Endothelial cell of umbilical vein (primary cell): Measurements from ENCODE around the gene CD40. TPM values are rescaled to one million over a fixed set of nuclear protein-coding genes. Genes with fewer than 3 reads are reported as not detected.

ENCODE experiments used
- BruUV-seq: library from RNA; stranded (reverse); fragments of 400-500 nt; replicated peaks from 2 replicates; lab custom pipeline; 2021; lab: Mats Ljungman, UMichigan
- CTCF ChIA-PET: fragments of 300-600, 350-600 bp; sonication (Branson Sonifier 250); formaldehyde crosslinking; loops from one replicate; lab custom pipeline; 2021; ENCODE audit warnings: antibody characterized with exemption, inconsistent platforms; lab: Charles Lee
- POLR2A ChIA-PET: fragments of 300-600, 350-600 bp; sonication (Branson Sonifier 250); formaldehyde crosslinking; loops from one replicate; lab custom pipeline; 2021; ENCODE audit warnings: antibody characterized with exemption, inconsistent platforms; lab: Charles Lee
- DNase-seq: peaks from one replicate; pipeline ENCODE4 v3.0.0-alpha.2; 2011; ENCODE audit warnings: low read depth, low spot score
- FAIRE-seq: peaks from 2 replicates; lab custom pipeline; 2011; peaks lifted over from hg19 to GRCh38; lab: Jason Lieb, UNC
- H2AFZ ChIP-seq: 2 replicates; pipeline ENCODE4 v1.6.0; 2012; ENCODE audit warnings: low read depth, low read length, control low read depth, inconsistent platforms
- H3K27ac ChIP-seq: 2 replicates; pipeline ENCODE4 v1.5.1; 2011; ENCODE audit warnings: low read depth, mild to moderate bottlenecking, control low read depth, low read length, moderate library complexity; ENCODE audit not compliant: insufficient read depth
- H3K27me3 ChIP-seq, 2 experiments: 2 replicates each; pipeline versions ENCODE4 v1.6.0 to v1.6.1; 2011; ENCODE audit warnings: low read length in 2 of 2, mixed read lengths in 1 of 2; ENCODE audit not compliant: control insufficient read depth in 2 of 2, insufficient read depth in 2 of 2
- H3K36me3 ChIP-seq, 2 experiments: 2 replicates in 1 of 2; 3 replicates in 1 of 2; pipeline ENCODE4 v1.5.1; 2011; ENCODE audit warnings: low read length in 2 of 2, mild to moderate bottlenecking in 1 of 2, moderate library complexity in 1 of 2; ENCODE audit not compliant: control insufficient read depth in 2 of 2, insufficient read depth in 2 of 2; ENCODE audit errors: extremely low read depth in 1 of 2
- H3K4me1 ChIP-seq: 3 replicates; pipeline ENCODE4 v1.5.1; 2011; ENCODE audit warnings: mild to moderate bottlenecking, low read length; ENCODE audit not compliant: control insufficient read depth, insufficient read depth; ENCODE audit errors: extremely low read depth
- H3K4me2 ChIP-seq: 2 replicates; pipeline ENCODE4 v1.6.1; 2011; ENCODE audit warnings: low read length, control low read depth, mixed read lengths; ENCODE audit not compliant: insufficient read depth
- H3K4me3 ChIP-seq, 3 experiments: fragments of 200-600 bp in 1 of 3; sonication (generic), shearing (Covaris generic) in 1 of 3; replicated peaks in 1 of 3; 2 replicates each; pipeline ENCODE4 v1.5.1; 2011 to 2016; ENCODE audit warnings: control low read depth in 3 of 3, low read length in 3 of 3, mild to moderate bottlenecking in 2 of 3, inconsistent platforms in 1 of 3, low read depth in 1 of 3, moderate library complexity in 1 of 3; ENCODE audit not compliant: insufficient read depth in 1 of 3
- H3K79me2 ChIP-seq: 2 replicates; pipeline ENCODE4 v1.6.0; 2012; ENCODE audit warnings: low read length, inconsistent platforms; ENCODE audit not compliant: control insufficient read depth, insufficient read depth
- H3K9ac ChIP-seq: replicated peaks from 2 replicates; pipeline ENCODE3; 2011; ENCODE audit warnings: low read length, control low read depth; ENCODE audit not compliant: insufficient read depth; ENCODE audit errors: extremely low read depth
- H3K9me1 ChIP-seq: replicated peaks from 3 replicates; pipeline ENCODE4 v1.6.0; 2011; ENCODE audit warnings: mild to moderate bottlenecking, low read length; ENCODE audit not compliant: control insufficient read depth, insufficient read depth; ENCODE audit errors: extremely low read depth
- H3K9me3 ChIP-seq: replicated peaks from 2 replicates; pipeline ENCODE4 v1.5.1; 2012; ENCODE audit warnings: low read length, inconsistent platforms; ENCODE audit not compliant: control insufficient read depth, insufficient read depth
- H4K20me1 ChIP-seq: replicated peaks from 2 replicates; pipeline ENCODE3; 2011; ENCODE audit warnings: mild to moderate bottlenecking, low read length; ENCODE audit not compliant: control insufficient read depth, insufficient read depth; ENCODE audit errors: extremely low read depth
- EZH2 ChIP-seq: IDR thresholded peaks from 2 replicates; pipeline ENCODE4 v1.6.1; 2012; ENCODE audit warnings: borderline replicate concordance, low read depth, mild to moderate bottlenecking, moderate library complexity, low read length, inconsistent platforms; ENCODE audit not compliant: severe bottlenecking
- FOS ChIP-seq: IDR thresholded peaks from 2 replicates; pipeline ENCODE4 v1.6.1; 2011; ENCODE audit warnings: mild to moderate bottlenecking, low read length, moderate library complexity, borderline replicate concordance; ENCODE audit not compliant: insufficient read depth
- GATA2 ChIP-seq: IDR thresholded peaks from 2 replicates; pipeline ENCODE4 v1.7.0; 2011; ENCODE audit warnings: low read depth, mild to moderate bottlenecking, moderate library complexity, mixed read lengths, low read length; ENCODE audit not compliant: insufficient read length, insufficient read depth
- JUN ChIP-seq: IDR thresholded peaks from 2 replicates; pipeline ENCODE4 v1.6.1; 2011; ENCODE audit warnings: borderline replicate concordance, low read depth; ENCODE audit not compliant: insufficient read length, insufficient read depth
- MAX ChIP-seq: IDR thresholded peaks from 2 replicates; pipeline ENCODE4 v1.6.1; 2011; ENCODE audit not compliant: insufficient read depth, insufficient read length
- MYC ChIP-seq: IDR thresholded peaks from one replicate; pipeline ENCODE4 v1.6.1; 2011; ENCODE audit warnings: mild to moderate bottlenecking, low read depth, low read length
- POLR2A ChIP-seq: IDR thresholded peaks from 2 replicates; pipeline ENCODE4 v1.6.1; 2012; ENCODE audit warnings: low read depth, mild to moderate bottlenecking, control low read depth, low read length
- POLR2AphosphoS5 ChIP-seq: IDR thresholded peaks from 2 replicates; pipeline ENCODE4 v1.6.1; 2012; ENCODE audit warnings: low read depth, mild to moderate bottlenecking, control low read depth, low read length, moderate library complexity; ENCODE audit not compliant: insufficient read depth
- dilution Hi-C: fragments of 300-500 bp; cut with MboI; formaldehyde crosslinking; loops from one replicate; pipeline ENCODE4 v1.15.0; 2019; ENCODE audit warnings: low sequenced_read_pairs; ENCODE audit not compliant: extremely low pct_ligation_motif_present
- intact Hi-C: fragments of 100-400 bp; cut with micrococcal nuclease; formaldehyde crosslinking; loops from one replicate; pipeline ENCODE4 v1.10.0; 2022
- polyA plus RNA-seq, 4 experiments: library from polyadenylated mRNA; depleted of rRNA in 3 of 4; stranded (reverse) in 3 of 4; unstranded in 1 of 4; fragments of >200 nt; gene quantifications; 2 replicates each; pipeline versions ENCODE4 v1.2.1 to v1.2.3, GENCODE V29; 2011 to 2012; ENCODE audit warnings: missing spikeins in 1 of 4
- total RNA-seq: library from RNA; stranded (reverse); gene quantifications from 2 replicates; pipeline ENCODE4 v1.2.3, GENCODE V29; 2021
- TF ChIP-seq, protein P1 (sequence below), 2 donors: IDR thresholded peaks; 1 replicate in 1 of 2; 2 replicates in 1 of 2; pipeline ENCODE4 v1.5.1; 2011; ENCODE audit warnings: low read length in 2 of 2, mild to moderate bottlenecking in 2 of 2, moderate library complexity in 2 of 2, control low read depth in 1 of 2, inconsistent platforms in 1 of 2, low read depth in 1 of 2; ENCODE audit not compliant: insufficient read depth in 1 of 2; ENCODE audit errors: extremely low read depth in 1 of 2

CD40 gene
- total and polyA plus RNA-seq, 2 donors (not counting 3 experiments of a cell fraction or from before 2014, with no cell fraction given) = 36.6 to 38.3 TPM

- Histone ChIP-seq H3K36me3 (no peaks in the 10 kb centered on the region), H3K4me3 (peak overlapping the region; percentile 70 to 80 (median 77)), H3K9ac (peak overlapping the region; percentile 92), H3K9me1 (no peaks in the 10 kb centered on the region), H3K9me3 (no peaks in the 10 kb centered on the region), H3K79me2 (peaks cover 52% of the 10 kb centered on the region), H3K4me1 (peaks cover 26% of the 10 kb centered on the region), H3K27ac (peak overlapping the region; percentile 83), H3K4me2 (peak overlapping the region; percentile 81), H3K27me3 (peaks cover 0 to 2% of the 10 kb centered on the region in 2 experiments), H2AFZ (peak overlapping the region; percentile 78), H4K20me1 (peaks cover 11% of the 10 kb centered on the region)
- intact Hi-C loops = loop anchor here (1.0 to 10.0 kb wide), 5 partner anchors 29 to 600 kb away; partner anchors contain the start of genes TP53RK, UBE2C and ZNF335
- dilution Hi-C loops = no loop called here
- CTCF ChIA-PET = interaction anchor here (0.7 to 4.2 kb wide), 9 partner anchors 10 to 119 kb away, joined by 3 to 24 read pairs (median 7); no protein-coding TSS in a partner anchor
- DNase-seq = no peak
- no TSS peak for BruUV-seq
- no peak for FAIRE-seq
- TF ChIP-seq JUN (no peak), FOS (no peak), MAX (no peak), POLR2A (no peak), MYC (no peak), EZH2 (no peak), POLR2AphosphoS5 (no peak), GATA2 (no peak)
- TF ChIP-seq, protein P1, sequence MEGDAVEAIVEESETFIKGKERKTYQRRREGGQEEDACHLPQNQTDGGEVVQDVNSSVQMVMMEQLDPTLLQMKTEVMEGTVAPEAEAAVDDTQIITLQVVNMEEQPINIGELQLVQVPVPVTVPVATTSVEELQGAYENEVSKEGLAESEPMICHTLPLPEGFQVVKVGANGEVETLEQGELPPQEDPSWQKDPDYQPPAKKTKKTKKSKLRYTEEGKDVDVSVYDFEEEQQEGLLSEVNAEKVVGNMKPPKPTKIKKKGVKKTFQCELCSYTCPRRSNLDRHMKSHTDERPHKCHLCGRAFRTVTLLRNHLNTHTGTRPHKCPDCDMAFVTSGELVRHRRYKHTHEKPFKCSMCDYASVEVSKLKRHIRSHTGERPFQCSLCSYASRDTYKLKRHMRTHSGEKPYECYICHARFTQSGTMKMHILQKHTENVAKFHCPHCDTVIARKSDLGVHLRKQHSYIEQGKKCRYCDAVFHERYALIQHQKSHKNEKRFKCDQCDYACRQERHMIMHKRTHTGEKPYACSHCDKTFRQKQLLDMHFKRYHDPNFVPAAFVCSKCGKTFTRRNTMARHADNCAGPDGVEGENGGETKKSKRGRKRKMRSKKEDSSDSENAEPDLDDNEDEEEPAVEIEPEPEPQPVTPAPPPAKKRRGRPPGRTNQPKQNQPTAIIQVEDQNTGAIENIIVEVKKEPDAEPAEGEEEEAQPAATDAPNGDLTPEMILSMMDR (IDR thresholded peaks at IDR 0.05; ENCODE audit: extremely low read depth in 1 of 2, insufficient read depth in 1 of 2, low read depth in 1 of 2, low read length in 2 of 2) = no peak
- POLR2A ChIA-PET = no interaction called here
Measured at GRCh38 chr20:46089167-46089416, 29.0 kb upstream of the CD40 start.
